Cardiac fibroblast (primary cell): ENCODE measurements around the gene ATXN1.
"Not testable (repeated sequence)": the region's sequence is repeated elsewhere in the genome, so short reads cannot be mapped to it uniquely, and the experiment has no call there.

ENCODE experiments used
- DNase-seq, 2 donors: peaks; one replicate each; pipeline versions ENCODE4 v3.0.0 to v3.0.0-alpha.2; 2010; ENCODE audit warnings: low read depth in 2 of 2
- H3K4me3 ChIP-seq, 2 donors: replicated peaks in 1 of 2; 1 replicate in 1 of 2; 2 replicates in 1 of 2; pipeline ENCODE4 v1.5.1; 2011; ENCODE audit warnings: low read depth in 2 of 2, low read length in 2 of 2, mild to moderate bottlenecking in 2 of 2, moderate library complexity in 1 of 2
- CTCF ChIP-seq: IDR thresholded peaks from one replicate; pipeline ENCODE4 v1.5.1; 2011; ENCODE audit warnings: low read depth, mild to moderate bottlenecking, low read length, inconsistent platforms

The ATXN1 gene

GRCh38 chr6:16706029-16706428 lies 55.2 kb downstream of the ATXN1 start:
- TF ChIP-seq CTCF, result no peak
- no peak overlapping the region for H3K4me3 ChIP-seq
- no peak for DNase-seq

- no peak for DNase-seq
- no peak for TF ChIP-seq CTCF
- H3K4me3 ChIP-seq, result no peak overlapping the region
These were observed 55.9 kb downstream of the ATXN1 start for GRCh38 chr6:16705081-16705993.

- TF ChIP-seq CTCF, result no peak
- H3K4me3 ChIP-seq, result no peak overlapping the region
- peak; percentile 36 to 53 for DNase-seq
These were observed 56.7 kb downstream of the ATXN1 start for GRCh38 chr6:16704401-16705045.

- DNase-seq, H3K4me3 ChIP-seq: not testable (repeated sequence)
These were observed 58.5 kb downstream of the ATXN1 start for GRCh38 chr6:16702627-16703378.

GRCh38 chr6:16700916-16701234 lies 60.4 kb downstream of the ATXN1 start:
- DNase-seq, result no peak
- no peak overlapping the region for H3K4me3 ChIP-seq
- TF ChIP-seq CTCF, result no peak

- no peak overlapping the region for H3K4me3 ChIP-seq
- peak in 1 of 2 donors; percentile 26 for DNase-seq
These were observed 60.9 kb downstream of the ATXN1 start for GRCh38 chr6:16700202-16700915.

More at GRCh38 chr6:16700202-16700915, 60.9 kb downstream of the ATXN1 start:
- no peak for TF ChIP-seq CTCF
